NB4 (cell line): ENCODE measurements around the gene MGAT1.
"Not testable (repeated sequence)": the region's sequence is repeated elsewhere in the genome, so short reads cannot be mapped to it uniquely, and the experiment has no call there.

Experiments
- DNase-seq: peaks from one replicate; pipeline ENCODE4 v3.0.0; 2010; ENCODE audit warnings: low read depth
- H3K4me3 ChIP-seq: one replicate; pipeline ENCODE4 v1.5.1; 2011; ENCODE audit warnings: mild to moderate bottlenecking, low read depth, low read length, moderate library complexity
- MAX ChIP-seq: IDR thresholded peaks from 2 replicates; pipeline ENCODE4 v1.6.1; 2011; ENCODE audit warnings: low read depth, low read length
- MYC ChIP-seq: IDR thresholded peaks from 2 replicates; pipeline ENCODE4 v1.6.1; 2011; ENCODE audit warnings: low read depth, low read length
- POLR2A ChIP-seq: IDR thresholded peaks from 2 replicates; pipeline ENCODE4 v1.6.1; 2011; ENCODE audit warnings: mild to moderate bottlenecking; ENCODE audit not compliant: insufficient read length; ENCODE audit errors: extremely low read depth
- TF ChIP-seq, protein P1 (sequence below): IDR thresholded peaks from one replicate; pipeline ENCODE4 v1.5.1; 2012; ENCODE audit warnings: low read depth, low read length

MGAT1 gene

GRCh38 chr5:180831139-180832093 is 28.8 kb upstream of the MGAT1 start:
- TF ChIP-seq MAX (peak; percentile 90), MYC (peak; percentile 67), POLR2A (peak; percentile 75)
- TF ChIP-seq, protein P1, sequence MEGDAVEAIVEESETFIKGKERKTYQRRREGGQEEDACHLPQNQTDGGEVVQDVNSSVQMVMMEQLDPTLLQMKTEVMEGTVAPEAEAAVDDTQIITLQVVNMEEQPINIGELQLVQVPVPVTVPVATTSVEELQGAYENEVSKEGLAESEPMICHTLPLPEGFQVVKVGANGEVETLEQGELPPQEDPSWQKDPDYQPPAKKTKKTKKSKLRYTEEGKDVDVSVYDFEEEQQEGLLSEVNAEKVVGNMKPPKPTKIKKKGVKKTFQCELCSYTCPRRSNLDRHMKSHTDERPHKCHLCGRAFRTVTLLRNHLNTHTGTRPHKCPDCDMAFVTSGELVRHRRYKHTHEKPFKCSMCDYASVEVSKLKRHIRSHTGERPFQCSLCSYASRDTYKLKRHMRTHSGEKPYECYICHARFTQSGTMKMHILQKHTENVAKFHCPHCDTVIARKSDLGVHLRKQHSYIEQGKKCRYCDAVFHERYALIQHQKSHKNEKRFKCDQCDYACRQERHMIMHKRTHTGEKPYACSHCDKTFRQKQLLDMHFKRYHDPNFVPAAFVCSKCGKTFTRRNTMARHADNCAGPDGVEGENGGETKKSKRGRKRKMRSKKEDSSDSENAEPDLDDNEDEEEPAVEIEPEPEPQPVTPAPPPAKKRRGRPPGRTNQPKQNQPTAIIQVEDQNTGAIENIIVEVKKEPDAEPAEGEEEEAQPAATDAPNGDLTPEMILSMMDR, result no peak
- peak overlapping the region; percentile 77 for H3K4me3 ChIP-seq
- peak; percentile 84 for DNase-seq

DNA sequence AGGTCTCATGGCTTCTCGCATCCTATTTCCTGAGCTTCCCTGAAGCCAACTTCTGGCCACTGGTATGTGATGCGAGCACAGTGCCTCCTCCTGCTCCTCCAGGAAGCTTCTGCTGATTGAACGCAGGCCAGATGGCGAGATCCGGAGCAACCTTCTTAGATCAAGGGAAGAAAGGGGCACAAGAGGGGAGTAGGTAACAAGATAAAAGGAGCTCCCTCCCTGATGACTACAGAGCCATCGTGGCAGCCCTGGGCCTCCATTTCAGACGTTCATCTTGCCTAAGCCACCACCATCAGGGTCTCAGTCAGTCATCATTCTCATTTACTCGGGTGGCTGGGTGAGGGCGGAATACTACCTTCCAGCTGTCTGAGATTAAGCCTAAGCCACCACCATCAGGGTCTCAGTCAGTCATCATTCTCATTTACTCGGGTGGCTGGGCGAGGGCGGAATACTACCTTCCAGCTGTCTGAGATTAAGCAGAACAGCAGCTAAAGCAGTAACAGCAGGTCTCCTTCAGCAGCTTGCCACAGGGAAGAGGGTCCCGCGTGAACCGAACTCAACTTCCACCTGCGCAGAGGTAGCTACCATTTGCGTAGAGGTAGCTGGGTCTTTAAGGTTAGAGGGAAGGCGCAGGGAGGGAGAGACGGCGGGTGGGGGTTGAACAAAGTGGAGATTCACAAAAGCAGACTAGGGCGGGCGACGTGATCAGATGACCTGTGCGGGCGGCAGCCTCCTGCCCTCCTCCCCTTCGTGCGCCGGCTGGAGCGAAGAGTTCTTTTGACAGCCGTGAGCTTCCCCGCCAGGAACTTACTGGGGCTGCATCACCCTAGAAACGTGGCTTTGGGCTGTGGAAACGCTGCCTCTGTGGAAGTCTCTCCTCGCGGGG is 27.9 kb upstream of the MGAT1 start:
- TF ChIP-seq MAX, result no peak
- no peak for TF ChIP-seq MYC
- TF ChIP-seq, protein P1, result no peak
- no peak for TF ChIP-seq POLR2A
- peak overlapping the region; percentile 77 for H3K4me3 ChIP-seq
- peak; percentile 62 for DNase-seq

GRCh38 chr5:180829726-180830125 is 27.1 kb upstream of the MGAT1 start:
- no peak for DNase-seq
- TF ChIP-seq MAX (no peak), MYC (no peak), POLR2A (no peak)
- TF ChIP-seq, protein P1, result no peak
- H3K4me3 ChIP-seq, result no peak overlapping the region

DNA sequence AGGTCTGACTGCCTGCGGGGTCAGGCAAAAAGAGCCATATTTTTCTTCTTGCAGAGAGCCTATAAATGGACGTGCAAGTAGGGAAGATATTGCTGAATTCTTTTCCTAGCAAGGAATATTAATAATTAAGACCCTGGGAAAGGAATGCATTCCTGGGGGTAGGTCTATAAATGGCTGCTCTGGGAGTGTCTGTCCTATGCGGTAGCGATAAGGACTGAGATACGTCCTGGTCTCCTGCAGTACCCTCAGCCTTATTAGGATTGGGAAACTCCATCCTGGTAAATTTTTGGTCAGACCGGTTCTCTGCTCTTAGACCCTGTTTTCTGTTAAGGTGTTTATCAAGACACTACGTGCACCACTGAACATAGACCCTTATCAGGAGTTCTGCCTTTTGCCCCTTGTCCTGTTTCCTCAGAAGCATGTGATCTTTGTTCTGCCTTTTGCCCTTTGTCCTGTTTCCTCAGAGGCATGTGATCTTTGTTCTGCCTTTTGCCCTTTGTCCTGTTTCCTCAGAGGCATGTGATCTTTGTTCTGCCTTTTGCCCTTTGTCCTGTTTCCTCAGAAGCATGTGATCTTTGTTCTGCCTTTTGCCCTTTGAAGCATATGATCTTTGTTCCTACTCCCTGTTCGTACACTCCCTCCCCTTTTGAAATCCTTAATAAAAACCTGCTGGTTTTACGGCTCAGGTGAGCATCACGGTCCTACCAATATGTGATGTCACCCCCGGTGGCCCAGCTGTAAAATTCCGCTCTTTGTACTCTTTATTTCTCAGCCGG is 26.3 kb upstream of the MGAT1 start:
- H3K4me3 ChIP-seq, DNase-seq: not testable (repeated sequence)

GRCh38 chr5:180827374-180827773 is 24.8 kb upstream of the MGAT1 start:
- DNase-seq, H3K4me3 ChIP-seq: not testable (repeated sequence)

DNA sequence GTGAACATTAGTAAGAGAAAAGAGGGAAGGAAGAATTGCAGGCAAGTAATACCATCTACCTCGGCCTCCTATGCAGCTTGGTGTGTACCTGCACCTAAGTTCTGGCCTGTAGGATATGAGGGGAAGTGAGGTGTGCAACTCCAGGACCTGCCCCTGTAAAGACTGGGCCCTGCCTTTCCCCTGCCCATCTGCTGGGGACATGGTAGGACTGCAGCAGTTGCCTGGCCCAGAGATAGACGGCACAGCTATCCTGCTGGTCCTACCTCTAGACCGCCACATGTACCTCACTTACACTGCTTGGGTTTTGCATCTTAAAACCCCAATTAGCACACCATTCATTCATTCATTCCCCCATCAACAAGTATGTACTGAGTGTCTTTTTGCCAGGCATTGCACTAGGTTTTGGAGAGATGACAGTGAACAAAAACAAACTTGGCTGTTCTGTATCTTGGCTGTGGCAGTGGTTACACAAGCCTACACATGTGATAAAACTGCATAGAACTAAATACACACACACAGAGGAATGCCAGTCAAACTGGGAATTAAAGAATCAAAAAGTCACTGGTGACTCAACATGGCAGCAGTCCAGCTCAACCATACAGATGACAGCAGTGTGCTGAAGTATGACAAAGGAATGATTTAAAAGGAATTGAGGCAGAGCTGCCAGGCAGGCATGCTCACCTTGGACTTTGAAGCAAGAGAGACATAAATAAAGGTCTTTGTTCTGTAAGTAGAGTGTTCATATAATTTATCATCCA is 23.3 kb upstream of the MGAT1 start:
- TF ChIP-seq, protein P1, result no peak
- TF ChIP-seq MYC (no peak), POLR2A (no peak)
- DNase-seq, result no peak
- no peak overlapping the region for H3K4me3 ChIP-seq
